Endometrium (tissue), 2 donors: Measurements from ENCODE around the gene PIP5K1B.

Source experiments
- FAIRE-seq: peaks from 2 replicates; lab custom pipeline; 2012; peaks lifted over from hg19 to GRCh38; lab: Jason Lieb, UNC
- donor health status: control.
- donor health status: control.

The PIP5K1B gene

DNA sequence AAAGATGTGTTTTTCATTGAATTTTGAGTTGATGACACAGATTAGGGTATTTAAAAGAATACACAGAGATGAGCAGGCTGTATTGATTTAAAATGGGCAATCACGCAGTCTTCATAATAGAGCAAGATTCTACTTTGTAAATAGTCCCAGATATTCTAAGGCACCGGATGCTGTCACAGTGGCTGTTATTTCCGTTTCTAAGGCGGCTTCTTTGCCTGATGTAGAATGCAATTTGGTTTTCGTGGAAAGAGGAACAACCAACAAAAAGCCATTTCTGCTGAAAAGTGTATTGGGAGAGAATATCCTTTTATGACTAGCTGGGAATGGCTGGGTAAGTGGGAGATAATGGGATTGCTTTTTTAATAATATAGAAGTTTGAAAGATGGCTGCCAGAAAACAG, 291.4 kb downstream of the PIP5K1B start:
- no peak for FAIRE-seq

DNA sequence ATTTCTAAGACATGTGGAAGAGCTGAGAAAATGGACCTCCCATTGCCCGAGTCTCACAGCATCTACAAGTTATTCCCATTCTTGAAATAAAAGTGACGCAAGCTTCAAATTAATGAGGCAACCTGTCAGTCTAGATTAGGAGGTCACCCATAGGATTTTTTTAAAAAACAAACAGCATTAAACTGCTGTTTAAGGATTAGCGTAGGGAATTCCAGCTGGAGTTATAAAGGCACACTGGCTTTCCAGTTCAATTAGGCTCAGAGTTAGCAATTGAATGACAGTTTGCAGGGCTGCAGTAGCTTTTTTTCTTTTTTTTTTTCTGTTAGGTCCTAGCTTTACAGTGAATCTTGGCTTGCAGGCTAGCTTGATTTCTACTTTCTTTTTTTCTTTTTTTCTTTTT, 292.6 kb downstream of the PIP5K1B start:
- FAIRE-seq: no peak

DNA sequence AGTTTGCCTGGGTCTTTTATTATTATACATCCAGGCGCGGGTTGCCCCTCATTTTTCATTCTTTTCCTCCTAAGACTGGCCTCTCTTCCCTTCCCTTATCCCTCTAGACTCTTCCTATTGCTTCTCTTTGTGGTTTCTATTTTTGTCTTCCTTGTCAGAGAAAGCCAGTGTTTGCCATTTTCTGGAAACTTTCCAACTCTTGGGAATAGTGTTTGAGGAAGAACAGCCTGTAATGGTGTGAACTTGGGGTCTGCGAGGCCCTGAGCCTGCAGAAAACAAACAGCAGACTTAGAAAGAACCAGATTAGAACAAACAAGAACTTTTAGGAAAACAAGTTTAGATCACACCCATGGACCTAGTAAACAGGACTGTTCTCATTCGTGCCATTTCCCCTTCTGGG, 293.3 kb downstream of the PIP5K1B start:
- FAIRE-seq: no peak

DNA sequence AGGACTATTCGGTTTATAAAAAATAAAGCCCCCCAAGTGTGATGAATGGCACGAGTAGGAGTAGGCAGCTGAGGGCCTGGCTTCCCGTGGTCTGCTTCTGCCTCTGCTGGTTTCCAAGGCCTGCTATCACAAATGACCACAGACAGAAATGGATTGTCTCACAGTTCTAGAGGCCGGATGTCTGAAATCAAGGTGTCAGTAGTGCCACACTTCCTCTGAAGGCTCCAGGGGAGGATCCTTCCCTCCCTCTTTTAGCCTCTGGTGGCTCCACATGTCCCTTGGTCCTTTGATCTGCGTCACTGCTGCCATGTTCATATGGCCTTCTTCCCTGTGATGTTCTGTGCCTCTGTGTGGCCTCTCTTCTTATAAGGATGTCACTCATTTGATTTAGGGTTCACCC, 293.8 kb downstream of the PIP5K1B start:
- FAIRE-seq: no peak

DNA sequence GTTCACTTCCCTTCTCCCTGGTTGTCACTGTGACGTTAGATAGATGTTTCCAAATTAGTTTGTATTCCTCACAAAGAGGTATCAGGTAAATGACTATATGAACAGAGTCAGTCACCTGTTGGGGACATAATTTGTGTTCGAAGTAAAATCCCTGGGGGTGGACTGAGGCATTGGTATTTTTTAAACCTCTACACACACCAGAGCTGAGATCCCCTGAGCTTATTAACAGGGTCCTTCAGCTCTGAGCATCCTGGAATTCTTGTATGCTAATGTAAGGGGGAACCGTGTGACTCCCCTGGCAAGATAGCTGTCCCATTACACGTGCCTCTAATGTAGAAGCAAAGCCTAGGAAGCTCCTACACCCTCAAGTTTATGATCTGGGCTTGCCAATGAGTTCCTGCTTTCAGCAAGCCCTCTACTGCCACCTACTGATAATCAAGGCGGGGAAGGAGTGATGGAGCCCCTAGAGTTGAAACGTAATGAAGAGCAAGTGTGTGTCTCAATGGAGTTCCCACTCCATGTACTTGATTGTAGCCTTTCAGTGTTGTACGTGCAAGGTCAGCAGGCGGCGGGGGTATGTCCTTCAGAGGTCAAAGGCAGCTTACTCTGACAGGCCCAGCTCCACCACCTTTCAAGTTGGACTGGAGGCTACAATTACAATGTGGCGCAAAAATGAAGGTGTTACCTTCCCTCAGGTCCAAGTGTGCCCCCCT, 294.5 kb downstream of the PIP5K1B start:
- peak; percentile 31 for FAIRE-seq

DNA sequence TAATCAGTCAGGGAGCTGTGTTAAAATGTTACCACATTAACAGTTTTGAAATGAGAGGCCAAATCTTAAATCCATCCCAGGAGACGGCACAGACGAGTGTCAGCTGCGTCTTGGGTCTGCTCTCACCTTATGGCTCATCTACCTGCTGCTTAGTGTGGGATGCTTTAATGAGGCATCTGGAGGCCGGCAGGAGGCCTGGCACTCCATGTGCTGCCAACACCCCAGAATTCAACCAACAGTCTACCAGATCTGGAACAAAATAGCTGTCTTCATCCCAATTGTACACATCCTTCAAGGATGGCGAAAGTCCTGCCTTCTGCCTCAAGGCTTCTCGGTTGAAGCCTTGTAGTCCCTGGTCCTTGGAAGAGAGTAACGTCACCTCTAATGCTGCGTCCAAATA, 296.9 kb downstream of the PIP5K1B start:
- FAIRE-seq: no peak

DNA sequence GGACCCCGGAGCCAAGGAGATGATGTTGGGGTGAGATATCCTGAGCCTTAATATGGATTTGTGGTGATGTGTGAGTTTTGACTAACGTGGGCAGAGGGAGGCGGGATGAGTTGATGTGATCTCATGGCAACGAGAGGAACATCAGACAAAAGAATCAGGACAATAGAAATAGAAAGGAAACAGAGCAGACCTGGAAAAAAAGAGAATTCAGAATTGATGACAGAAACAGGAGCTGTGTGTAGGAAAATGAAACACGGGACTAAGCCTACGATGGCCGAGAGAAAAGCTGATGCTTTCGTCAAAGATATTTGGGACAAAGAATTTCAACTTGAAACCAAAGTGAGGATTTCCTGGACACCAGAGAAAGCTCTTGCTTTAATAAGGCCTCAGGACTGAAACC, 298.0 kb downstream of the PIP5K1B start:
- FAIRE-seq: no peak

DNA sequence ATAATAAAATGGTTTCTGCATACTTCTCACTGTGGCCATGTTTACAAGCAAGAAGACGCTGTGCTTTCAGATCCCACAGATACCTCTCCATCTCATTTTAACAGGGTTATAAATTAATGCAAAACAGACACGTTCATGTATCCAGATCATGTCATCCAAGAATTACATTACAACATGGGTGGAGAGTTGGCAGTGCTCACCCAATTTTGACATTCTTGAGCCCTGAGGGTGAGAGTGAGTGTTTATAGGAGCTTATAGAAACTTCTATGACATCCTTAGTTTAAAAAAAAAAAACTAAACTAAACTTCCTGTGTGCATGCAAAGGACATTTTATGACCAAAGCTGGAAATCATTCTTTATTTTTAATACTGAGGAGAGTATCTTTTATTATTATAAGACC, 299.8 kb downstream of the PIP5K1B start:
- no peak for FAIRE-seq

DNA sequence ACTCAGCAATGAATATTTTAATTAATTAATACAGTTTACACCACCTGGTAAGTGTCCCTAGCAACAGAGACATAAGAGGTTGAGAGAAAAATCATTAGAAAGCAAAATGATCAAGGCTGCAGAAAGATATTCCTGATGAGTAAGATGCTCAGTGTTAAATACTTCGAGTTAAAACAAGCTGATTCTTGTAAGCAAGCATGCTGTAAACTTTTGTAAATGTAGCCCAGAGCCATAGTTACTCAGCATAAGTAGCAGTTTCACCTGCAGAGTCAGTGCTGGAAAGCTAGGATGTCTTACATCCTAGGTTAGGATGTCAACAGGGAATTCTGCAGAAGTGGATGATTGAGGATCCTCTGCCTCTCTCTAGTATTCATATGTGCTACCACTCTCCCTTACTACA, 304.7 kb downstream of the PIP5K1B start:
- no peak for FAIRE-seq

DNA sequence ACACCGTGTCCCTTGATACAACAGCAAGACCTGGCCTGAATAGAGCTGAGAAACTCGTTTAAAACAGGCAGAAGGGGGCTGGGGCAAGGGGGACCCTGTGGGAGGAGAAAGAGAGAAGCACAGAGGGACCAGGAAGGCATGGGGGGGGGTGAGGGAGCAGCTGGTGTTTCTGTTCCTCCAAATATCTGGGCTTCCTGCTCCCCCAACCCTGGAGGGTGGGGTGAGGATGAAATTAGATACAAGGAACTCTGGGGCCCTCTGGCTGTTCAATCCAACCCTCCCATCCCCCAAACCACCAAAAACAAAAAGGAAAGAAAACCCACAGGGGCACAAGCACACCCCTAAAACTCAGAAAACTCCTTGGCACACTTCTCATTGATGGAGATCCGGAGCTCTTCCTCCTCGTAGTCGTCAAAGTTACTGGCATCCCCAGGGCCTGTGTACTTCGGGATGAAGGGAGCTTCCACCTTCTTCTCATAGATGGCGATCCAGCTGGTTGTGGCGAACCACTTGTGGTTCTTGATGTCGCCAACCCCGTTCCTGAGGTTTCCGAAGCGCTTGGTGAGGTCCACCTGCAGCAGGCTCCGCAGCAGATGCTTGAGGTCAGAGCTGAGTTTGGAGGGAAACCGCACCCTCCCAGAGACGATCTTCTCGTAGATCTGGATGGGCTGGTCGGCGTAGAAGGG, 307.8 kb downstream of the PIP5K1B start:
- no peak for FAIRE-seq

DNA sequence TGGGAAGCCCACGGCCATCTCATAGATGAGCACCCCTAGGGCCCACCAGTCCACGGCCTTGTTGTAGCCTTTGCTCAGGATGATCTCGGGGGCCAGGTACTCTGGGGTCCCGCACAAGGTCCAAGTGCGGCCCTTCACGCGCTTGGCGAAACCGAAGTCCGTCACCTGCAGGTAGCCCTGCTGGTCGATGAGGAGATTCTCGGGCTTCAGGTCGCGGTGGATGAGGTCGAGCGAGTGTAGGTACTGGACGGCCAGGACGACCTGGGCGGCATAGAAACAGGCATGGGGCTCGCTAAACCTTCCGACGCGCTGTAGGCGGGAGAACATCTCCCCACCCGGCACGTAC, 308.3 kb downstream of the PIP5K1B start:
- no peak for FAIRE-seq

DNA sequence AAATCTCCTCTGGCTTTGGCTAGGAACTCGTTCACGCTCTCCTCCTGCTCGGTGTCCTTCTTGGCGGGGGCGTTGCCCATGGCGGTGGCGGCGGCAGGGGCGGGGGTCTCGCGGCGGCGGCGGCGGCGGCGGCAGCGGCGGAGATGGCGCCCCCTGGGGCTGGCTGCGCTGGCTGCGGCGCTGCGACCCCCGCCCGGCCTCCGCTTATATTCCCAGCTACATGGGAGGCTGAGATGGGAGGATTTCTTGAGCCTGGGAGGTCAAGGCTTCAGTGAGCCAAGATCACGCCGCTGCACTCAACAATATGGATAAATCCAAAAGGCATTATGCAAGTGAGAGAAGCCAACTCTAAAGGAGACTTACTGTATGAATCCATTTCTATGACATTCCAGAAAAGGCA, 309.0 kb downstream of the PIP5K1B start, which contains the start of gene PRKACG:
Gene PRKACG, minus strand, starts transcription at position 101 of the 400 bp plus-strand sequence. Its CDS starts 21 bp downstream, at position 80.
- FAIRE-seq: no peak

DNA sequence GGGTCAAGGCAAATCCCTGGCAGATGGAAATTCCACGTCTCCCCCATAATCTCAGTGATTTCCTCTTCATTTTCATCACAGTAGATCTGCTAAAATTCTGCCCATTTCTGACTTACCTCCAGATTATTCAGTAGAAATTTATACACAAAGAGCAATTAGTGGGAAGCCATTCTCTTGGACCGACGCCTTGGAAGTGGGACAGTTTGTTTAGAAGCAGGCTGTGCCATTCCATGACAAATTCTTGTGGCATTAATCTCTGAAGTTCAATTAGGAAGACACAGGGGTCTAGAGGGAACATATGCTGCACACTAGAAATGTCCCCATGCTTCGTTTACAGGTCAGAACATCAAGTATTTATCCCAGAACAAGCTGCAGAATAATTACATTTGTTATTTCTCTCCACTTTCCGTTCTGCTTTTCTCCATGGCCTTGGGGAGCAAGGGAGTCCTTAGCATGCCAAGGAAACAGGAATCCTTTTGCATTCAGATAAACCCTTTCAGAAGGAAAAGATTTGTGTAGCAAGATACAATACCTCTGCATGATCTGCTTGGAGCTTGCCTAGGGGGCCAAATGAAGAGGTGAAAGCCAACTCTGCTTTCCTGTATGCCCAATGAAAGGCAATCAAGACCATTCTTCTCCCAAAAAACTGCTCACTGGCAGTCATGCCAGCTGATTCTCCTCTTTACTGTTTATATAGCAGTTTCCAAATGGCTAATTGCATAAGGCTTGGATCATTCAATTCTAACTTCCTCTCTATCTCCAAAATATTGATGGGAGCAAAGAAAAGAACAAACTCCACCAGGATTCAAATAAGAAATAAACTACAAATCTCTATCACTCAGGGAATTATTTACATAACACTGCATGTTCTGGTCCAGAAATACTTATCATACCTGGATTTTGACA, 311.4 kb downstream of the PIP5K1B start:
- FAIRE-seq: no peak

DNA sequence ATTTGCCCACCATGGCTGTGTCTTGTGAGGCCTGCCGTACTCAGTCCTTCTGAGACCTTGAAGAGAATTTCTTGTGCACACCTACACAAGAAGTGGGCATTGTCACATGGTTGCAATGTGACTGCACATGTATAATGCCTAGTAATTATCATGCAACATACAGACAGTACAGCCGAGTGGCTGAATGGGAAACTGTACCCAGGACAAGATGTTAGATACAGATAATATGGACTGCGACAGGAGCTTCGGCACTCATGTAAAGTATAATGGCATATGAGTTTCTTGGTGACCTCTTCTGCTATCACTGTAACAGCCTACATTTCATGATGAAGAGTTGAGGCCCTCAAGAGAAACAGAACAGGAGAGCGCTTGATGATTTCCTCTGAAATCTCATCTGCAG, 313.7 kb downstream of the PIP5K1B start:
- no peak for FAIRE-seq

DNA sequence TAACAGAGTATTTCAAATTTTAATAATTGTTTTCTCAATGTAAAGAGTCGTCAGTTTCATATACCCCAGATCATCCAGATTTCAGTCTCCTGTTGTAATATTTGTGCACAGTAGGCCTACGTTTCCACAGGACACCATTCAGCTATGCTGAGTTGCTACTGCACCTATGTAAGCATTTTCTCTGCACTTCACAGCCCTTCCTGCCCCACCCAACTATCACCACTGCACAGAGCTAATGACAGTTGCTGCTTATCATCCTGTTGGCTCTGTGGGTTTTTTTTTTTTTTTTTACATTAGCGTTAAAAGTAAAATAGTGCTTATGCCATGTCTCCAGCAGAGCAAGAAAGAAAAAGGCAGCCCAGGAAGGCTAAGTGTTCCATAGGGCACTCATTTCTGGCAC, 314.8 kb downstream of the PIP5K1B start:
- no peak for FAIRE-seq

DNA sequence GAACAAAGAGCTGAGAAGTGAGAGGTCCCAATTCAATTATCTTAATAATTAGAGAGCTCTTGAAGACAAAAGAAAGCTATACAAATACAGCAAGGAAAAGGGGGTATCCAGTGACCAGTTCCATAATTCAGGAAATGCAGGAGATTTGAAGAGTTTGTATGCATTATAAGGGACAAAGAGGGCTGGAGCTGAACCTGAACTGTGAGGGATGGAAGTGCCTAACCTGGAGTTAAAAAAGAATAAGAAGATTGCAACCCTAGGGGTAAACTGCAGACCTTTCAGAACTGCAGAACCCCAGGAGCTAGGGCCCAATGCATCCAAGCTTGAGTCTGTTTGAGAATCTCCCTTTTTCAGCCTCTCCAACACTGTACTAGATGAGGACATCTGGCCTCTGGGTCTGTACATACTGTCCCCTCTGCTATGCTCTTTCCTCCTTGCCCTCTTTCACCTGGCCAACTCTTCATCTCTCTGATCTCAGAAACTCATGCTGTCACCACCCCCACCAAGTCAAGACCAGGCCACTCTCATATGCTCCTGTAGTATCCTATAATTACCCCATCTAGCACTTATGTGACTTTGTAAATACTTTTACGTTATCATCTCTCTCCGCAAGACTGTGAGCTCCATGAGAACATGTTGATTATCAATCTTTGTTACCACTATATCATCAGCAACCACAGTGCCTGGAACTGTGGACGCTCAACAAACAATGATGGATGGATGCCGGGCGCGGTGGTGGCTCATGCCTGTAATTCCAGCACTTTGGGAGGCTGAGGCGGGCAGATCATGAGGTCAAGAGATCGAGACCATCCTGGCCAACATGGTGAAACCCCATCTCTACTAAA, 315.5 kb downstream of the PIP5K1B start:
- FAIRE-seq: no peak

DNA sequence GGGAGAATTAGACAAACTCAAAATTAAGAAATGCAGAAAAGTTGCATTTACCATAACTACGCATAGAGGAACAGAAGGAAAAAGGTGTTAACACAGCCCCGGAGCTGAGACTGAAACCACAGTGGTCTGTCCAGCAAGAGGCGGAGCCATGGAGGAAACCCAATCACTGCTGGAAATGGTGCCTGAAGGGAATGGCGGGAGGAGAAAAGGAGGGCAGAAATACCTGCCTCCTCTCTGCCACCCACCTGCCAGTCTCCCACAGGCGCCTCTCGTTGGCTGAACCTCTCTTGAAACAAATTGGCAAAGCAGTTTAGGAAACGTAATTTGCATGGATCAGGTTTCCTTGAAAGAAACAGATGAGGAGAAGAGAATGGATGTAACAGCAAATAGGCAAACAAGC, 318.6 kb downstream of the PIP5K1B start:
- no peak for FAIRE-seq

DNA sequence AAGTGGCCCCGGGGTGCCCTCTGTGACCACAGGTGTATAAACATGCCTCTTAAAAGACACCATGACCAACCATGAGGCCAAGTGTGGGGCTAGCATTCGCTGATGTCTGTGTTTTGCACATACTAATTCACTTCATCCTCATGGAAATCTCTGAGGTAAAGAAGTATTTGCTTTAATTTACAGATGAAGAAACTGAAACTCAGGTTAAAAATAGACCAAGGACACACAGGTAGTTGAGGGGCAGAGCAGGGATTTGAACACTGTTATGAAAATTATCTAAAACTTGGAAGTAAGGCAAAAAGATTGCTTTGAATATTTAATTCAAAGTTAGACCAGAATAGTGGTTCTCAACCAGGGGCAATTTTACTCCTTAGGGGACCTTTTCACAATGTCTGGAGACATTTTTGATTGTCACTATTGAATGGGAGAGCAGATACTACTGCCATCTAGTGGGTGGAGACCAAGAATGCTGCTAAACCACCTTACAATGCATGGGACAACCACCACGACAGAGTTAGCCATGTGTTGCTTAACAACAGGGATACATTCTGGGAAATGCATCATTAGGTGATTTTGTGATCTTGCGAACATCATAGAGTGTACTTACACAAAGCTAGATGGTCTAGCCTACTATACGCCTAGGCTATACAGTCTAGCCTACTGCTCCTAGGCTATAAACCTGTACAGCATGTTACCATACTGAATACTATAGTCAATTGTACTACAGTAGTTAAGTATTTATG, 322.5 kb downstream of the PIP5K1B start:
- FAIRE-seq: peak; percentile 72

DNA sequence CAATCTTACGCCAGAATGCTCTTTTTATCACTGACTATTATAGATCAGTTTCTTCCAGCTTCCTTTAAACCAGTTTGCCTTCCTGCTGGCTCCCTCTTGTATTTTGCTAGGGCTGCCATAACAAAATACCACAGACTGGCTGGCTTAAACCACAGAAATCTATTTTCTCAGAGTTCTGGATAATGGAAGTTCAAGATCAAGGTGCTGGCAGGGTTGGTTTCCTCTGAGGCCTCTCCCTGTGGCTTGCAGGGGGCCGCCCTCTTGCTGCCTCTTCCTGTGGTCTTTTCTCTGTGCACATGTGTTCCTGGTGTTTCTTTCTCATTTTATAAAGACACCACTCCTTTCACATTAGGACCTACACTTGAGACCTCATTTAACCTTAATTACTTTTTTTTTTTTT, 323.7 kb downstream of the PIP5K1B start:
- FAIRE-seq: no peak

DNA sequence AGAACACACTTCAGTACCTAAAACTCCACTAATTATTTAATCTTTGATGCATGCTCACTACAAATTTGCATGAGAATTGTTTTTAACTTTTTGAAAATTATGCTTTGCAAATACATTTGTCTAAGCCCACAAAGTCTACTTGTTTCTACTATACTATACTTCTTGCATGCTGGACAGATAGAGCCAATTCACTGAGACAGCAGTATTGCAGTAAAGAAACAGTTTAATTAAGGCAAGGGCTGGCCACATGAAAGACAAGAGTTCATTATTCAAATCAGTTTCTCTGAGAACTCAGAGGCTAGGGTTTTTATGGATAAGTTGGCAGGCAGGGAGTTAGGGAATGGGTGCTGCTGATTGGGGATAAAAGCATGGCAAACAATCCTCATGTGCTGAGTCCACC, 324.5 kb downstream of the PIP5K1B start:
- no peak for FAIRE-seq
